Activated CD4-positive, alpha-beta T cell treated with anti-CD3 and anti-CD28 coated beads, Interleukin-2, amount 50 U/mL, for 48 hours (primary cell): ENCODE data around the gene DDT.
"Not testable (repeated sequence)": the region's sequence is repeated elsewhere in the genome, so short reads cannot be mapped to it uniquely, and the experiment has no call there.

Experiments used
- DNase-seq, 2 experiments: peaks; one replicate each; pipeline ENCODE4 v3.0.0-alpha.2; 2020

DDT gene

DNA sequence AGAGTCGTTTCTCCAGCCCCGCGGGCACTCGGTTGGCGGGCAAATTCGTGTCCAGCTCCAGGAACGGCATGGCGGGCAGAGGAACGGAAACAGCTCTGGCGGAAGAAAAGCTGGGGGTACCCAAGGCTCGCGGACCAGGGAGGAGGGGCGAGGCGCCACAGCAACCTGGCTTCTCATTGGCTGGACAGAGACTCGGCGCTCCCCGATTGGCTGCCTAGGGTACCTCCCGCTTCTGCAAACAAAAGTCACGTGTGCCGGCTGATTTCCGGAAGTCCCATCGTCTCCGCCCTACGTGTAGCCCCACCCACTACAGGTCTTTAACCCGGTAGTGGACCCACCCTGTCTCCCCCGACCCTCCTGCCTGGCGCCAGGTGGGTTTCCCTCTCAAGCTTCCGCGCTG, at the start of gene DDT:
Gene DDT (minus strand): TSS at position 97 of the 400 bp plus-strand sequence. CDS start 27 bp downstream, at position 70.
- DNase-seq = not testable (repeated sequence)

DNA sequence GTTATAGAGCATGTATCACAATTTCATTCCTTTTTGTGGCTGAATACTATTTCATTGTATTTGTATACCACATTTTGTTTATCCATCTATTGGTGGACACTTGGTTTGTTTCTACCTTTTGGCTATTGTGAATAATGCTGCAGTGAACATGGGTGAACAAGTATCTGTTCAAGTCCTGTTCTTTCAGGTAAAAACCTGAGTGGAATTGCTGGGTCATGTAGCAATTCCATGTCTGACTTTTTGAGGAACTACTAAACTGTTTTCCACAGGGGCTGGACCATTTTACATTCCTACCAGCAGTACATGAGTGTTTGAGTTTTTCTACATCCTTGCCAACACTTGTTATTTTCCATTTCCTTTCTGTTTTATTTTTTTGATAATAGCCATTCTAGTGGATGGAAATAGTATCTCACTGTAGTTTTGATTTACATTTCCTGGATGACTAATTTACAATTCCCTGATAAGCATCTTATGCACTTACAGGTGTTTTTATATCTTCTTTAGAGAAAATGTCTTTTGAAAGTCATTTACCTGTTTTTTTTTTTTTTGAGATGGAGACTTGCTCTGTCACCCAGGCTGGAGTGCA, 49.1 kb upstream of the DDT start:
- DNase-seq = no peak

DNA sequence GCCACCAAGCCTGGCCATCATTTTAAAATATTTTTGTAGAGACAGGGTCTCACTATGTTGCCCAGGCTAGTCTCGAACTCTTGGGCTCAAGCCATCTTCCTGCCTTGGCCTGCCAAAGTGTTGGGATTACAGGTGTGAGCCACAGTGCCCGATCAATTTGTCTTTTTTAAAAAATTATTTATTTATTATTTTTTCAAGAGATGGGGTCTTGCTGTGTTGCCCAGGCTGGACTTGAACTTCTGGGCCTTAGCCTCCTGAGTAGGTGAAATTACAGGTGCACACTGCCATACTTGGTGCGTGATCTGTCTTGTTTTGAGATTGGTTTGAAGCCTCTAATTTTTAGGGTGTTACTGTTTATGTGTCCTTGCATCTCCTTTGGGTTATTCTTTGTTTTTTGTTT, 47.1 kb upstream of the DDT start:
- no peak for DNase-seq

DNA sequence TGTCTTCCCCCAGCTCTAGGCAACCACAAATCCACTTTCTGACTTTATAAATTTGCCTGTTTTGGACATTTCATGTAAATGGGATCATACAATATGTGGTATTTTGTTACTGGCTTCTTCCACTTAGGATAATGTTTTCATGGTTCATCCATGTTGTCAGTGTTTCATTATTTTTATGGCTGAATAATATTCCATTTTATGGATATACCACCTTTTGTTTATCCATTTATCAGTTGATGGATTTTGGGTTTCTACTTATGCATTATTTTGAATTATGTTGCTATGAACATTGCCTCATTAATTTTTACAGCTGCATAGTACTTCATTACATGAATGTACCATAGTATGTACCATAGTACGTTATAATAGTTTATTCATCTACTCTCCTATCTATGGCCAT, 41.9 kb upstream of the DDT start:
- DNase-seq = no peak

GRCh38 chr22:24011735-24012068, 37.5 kb upstream of the DDT start:
- DNase-seq = no peak

- DNase-seq = no peak
Measured at GRCh38 chr22:24010018-24010391, 35.8 kb upstream of the DDT start.

DNA sequence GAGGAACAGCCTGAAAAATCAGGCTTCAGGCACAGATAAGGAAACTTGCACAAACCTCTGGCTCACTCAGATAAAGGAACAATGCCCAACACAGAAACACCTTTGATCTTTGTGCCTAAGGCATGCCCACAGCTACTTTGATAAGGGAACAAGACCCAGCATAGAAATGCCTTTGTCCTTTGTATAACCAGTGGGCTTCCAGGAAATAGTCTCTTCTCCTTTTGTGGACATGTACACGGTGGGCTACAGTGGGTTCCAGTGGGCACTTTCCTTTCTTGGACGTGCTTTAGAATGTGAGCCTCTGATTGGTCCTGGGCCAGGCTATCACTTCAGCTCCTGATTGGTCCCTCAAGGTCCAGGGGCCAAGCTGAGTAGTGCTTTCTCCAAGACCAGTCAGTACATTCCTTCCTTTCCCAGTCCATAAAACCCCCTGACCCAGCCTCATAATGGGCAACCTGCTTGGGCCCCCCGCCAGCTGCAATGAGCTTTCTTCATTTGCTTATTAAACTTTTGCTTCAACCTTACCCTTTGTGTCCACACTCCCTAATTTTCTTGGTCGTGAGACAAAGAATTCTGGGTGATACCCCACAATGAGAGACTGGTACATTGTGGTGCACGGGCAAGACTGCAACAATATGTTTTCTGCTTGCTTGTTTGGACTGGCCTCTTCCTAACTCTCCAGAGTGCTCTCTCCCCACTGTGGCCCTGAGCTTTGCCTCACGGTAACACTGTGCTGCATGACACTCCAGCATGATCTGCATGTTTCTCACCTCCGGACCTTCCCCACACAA, 35.2 kb upstream of the DDT start:
- DNase-seq = no peak

GRCh38 chr22:24008381-24009226, 34.4 kb upstream of the DDT start:
- no peak for DNase-seq

GRCh38 chr22:24008022-24008283, 33.7 kb upstream of the DDT start:
- no peak for DNase-seq

GRCh38 chr22:24007253-24008021, 33.2 kb upstream of the DDT start:
- no peak for DNase-seq

- DNase-seq = no peak
Measured at GRCh38 chr22:24006914-24007214, 32.6 kb upstream of the DDT start.

- no peak for DNase-seq
Measured at GRCh38 chr22:24006207-24006913, 32.1 kb upstream of the DDT start.

GRCh38 chr22:24005201-24005600, 31.0 kb upstream of the DDT start, which contains the start of gene GSTT4:
Gene GSTT4 (minus strand): TSS chr22:24005453. CDS start chr22:24005356, 97 bp downstream.
- DNase-seq = no peak

- DNase-seq = no peak
Measured at GRCh38 chr22:24003887-24004286, 29.6 kb upstream of the DDT start.

DNA sequence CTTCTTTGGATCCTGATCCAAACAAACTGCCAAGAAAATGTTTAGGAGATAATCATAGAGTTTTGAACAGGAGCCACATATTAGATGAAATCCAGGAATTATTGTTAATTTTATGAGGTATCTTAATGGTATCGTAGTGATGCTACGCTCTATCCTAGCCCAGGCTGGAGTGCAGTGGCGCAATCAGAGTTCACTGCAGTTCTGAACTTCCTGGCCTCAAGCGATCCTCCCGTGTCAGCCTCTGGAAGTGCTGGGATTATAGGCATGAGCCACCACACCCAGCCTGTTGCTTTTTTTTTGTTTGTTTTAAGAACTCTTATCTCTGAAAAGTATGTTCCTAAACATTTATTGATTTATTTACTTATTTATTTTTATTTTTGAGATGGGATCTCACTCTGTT, 28.6 kb upstream of the DDT start:
- DNase-seq = no peak

DNA sequence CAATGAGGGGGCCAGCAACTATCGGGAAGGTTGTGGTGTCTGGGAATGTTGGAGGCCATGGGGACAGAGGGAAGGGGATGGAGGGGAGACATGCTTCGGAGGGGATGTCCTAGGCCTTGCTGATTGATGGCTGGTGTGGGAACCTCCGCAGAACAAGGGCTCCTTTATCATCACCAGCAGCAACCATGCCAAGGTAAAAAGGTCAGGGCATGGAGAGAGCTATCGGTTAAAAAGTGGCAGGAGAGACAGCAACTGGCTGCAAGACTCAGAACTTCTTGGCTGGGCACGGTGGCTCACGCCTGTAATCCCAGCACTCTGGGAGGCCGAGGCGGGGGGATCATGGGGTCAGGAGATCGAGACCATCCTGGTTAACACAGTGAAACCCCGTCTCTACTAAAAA, 28.0 kb upstream of the DDT start:
- DNase-seq = no peak

GRCh38 chr22:24001314-24001713, 27.1 kb upstream of the DDT start:
- no peak for DNase-seq

- DNase-seq = not testable (repeated sequence)
Measured at GRCh38 chr22:23999779-24000178, 25.5 kb upstream of the DDT start.

DNA sequence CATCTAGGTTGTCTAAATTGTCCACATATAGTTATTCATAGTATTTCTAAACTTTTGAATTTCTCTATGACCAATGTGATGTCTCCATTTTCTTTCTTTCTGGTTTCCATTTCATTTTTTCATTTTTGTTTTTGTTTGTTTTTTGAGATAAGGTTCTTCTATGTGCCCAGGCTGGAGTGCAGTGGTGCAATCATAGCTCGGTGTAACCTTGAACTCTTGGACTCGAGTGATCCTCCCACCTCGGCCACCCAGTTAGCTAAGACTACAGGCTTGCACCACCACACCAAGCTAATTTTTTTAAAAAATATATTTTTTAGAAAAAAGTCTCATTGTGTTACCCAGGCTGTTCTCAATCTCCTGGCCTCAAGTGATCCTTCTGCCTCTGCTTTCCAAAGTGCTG, 22.9 kb upstream of the DDT start:
- DNase-seq = no peak

DNA sequence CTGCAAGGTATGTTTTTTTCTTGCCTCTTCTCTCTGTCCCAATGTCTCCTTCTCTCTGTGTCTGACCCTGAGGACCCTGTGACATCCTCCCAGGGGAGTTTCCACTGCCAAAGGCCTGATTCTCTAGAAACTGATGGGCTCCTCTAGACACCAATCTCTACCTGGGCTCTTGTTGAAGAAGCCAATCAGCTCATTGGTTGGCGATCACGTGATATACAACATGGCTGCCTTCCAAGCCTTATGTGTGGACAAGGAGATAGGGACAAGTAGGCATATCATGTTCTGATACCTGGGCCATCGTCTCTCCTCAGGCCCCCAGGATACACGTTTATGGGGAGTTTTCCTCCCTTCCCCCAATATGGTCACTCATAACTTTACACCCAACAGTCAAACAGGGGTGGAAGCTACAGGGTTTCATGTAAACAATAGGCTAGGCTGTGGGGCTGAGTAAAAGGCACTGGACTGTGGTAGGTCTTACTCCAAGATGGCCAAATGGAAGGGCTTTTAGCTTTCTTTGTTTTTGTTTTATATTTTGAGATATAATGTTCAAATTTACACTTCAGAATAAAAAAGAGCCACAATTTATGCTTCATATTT, 19.4 kb upstream of the DDT start:
- DNase-seq = not testable (repeated sequence)

DNA sequence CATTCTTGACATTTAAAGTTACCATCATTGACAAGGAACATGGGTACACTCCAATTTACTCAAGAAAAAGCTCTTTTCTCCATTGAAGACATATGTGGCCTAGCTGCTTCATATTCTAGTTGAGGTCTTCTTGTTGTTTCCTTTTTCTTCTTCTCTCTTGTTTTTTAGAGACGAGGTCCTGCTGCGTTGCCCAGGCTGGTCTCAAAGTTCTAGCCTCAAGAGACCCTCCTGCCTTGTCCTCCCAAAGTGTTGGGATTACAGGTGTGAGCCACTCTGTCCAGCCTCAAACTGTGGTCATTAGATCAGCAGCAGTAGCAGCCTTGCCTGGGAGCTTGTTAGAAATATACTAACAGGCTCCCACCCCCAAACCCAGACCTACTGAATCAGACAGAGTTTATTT, 18.8 kb upstream of the DDT start:
- not testable (repeated sequence) for DNase-seq

- not testable (repeated sequence) for DNase-seq
Measured at GRCh38 chr22:23989583-23990244, 15.5 kb upstream of the DDT start.
